GM21381 (cell line): ENCODE results near the gene PLB1.
"Not testable (repeated sequence)": the region's sequence is repeated elsewhere in the genome, so short reads cannot be mapped to it uniquely, and the experiment has no call there.

Source experiments
- ATAC-seq: cut with Tn5 transposase; IDR thresholded peaks from one replicate; pipeline ENCODE4 v1.9.1; 2021; ENCODE audit warnings: mild to moderate bottlenecking, moderate library complexity; ENCODE audit not compliant: unreplicated experiment

PLB1 gene

DNA sequence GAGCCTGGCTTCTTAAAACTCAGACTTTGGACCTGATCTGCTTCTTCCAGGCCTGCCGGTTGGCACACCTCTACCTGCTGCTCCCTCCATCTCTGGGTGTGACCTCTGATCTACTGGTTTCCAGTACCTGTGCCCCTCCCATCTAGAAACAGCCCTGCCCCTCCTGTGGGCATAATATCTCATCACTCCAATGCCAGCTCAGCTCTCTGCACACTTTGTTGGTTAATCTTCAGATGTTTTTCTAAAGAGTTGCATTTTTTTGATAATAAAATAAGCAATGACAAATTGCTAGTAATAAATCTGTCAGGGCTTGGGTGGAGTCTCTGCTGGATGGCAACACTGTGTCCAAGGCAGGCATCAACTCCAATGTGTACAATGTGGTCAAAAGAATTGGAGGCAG lies 166.2 kb downstream of the PLB1 start:
- ATAC-seq: no peak

DNA sequence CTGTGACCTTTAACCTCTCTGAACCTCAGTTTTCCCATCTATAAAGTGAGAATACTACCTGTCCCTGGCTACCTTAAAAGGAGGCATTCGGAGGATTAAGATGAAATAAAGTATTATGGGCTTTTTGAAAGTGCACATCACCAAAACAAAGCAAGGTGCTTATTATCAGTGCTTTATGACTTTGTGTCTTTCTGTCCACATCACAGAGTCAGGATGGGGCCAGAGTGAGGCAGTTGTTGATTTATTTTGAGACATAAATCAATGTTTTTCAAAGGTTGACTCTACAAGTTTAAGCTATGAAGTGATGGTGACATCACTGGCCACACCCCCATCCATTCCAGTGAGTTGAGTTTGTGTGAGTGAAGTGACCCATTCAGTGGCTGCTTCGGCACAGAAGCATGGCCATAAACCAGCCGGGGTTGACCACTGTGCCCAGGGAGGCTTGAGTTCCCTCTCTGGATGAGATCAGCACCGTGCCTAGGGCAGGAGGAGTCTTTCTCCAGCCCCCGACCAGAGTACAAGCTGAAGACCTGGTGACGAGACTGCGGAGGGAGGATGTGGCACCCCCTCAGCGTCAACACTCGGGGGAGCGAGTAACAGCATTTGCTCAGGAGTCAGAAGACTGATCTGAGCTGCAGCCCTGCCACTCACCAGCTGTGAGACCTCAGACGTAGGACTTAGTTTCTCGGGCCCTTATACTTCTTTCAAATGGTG lies 166.8 kb downstream of the PLB1 start:
- ATAC-seq: no peak

DNA sequence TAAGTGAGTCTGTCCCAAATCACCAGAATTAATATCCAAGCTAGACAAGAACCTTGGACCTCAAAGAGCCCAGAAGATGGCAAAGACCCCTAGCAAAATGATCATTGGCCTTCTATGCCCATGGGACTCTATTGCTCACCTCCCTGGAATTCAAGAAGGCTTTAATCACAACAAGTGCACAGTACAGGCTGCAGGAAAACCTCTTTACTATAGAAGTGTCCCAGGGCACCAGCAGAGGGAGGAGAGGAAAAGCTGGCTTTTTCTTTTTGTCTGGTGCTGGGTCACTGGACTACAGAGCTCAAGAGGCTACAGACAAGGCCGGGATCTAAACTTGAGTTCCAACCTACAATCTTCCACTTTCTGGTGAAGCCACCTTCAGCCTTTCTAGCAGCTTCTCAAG lies 167.5 kb downstream of the PLB1 start:
- no peak for ATAC-seq

DNA sequence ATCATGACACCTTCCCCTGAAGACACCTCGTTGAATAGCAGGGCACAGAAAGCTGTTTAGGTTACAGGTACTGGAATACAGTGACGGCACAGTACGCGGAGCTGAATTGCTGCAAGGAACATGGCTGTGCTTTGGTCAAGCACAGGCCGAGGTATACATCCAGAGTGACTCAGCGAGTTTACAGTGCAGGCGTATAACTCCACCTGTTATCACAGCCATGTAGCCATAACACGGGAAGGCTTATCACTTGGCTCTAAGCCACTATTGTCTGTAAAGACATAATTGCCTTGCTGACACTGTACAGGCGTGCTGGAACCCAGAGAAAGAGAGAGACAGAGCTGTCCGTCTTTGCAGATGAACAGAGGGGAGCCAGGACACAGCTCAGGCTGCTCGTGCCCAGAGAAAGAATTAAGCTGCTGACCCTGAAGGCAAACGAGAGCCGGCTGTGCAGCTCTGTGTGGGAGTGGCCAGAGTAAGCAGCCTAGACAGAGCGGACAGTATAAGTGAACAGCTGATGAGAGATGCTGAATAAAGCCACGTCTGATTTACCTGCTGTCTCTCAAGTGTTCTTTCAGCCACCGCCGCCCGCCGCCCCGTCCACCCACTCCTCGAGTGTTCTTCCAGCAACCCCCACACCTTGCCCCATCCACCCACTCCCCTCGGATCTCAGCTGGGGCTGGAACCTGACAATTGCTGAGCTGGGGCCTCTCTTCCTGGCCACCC lies 168.4 kb downstream of the PLB1 start:
- no peak for ATAC-seq

DNA sequence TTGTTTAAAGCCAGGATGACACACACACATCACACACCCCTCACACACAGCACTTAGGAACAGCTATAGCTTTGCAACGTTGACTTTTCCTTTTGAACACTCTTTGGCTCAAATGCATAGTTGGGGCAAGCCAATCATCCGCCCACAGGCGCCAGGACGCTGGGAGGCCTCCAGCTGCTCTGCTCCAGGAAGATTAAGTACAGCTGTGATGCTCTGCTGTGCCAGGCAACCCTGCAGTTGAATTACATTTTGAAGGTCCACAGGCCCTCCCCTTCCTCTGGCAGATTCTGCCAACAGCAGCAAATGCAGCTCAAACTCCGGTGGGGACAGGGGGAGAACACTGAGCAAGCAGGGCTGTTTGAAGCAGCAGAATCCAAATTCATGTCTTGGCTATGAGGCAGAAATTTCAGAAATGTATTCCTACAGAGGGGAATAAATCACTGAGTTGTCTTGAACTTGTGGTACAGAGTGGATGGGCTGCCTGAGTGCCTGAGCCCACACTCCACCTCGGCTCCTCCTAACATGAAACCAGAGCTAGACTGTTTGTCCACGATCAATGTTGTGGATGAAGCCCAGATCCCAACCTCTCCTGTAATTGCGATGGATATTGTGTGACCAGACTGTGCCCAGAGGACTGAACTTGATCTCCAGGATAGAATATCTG lies 169.3 kb downstream of the PLB1 start:
- ATAC-seq: no peak

DNA sequence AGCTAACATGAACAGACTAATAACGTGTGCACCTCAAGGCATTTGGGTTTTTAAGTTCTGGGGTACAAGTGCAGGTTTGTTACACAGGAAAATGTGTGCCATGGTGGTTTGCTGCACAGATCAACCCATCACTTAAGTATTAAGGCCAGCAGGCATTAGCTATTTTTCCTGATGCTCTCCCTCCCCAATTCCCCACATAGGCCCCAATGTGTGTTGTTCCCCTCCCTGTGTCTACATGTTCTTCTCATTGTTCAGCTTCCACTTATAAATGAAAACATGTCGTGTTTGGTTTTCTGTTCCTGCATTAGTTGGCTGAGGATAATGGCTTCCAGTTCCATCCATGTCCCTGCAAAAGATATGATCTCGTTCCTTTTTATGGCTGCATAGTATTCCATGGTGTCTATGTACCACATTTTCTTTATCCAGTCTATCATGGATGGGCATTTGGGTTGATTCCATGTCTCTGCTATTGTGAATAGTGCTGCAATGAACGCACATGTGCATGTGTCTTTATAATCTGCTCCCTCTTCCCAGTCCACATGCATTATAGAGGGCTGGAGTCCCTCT lies 170.0 kb downstream of the PLB1 start:
- not testable (repeated sequence) for ATAC-seq

DNA sequence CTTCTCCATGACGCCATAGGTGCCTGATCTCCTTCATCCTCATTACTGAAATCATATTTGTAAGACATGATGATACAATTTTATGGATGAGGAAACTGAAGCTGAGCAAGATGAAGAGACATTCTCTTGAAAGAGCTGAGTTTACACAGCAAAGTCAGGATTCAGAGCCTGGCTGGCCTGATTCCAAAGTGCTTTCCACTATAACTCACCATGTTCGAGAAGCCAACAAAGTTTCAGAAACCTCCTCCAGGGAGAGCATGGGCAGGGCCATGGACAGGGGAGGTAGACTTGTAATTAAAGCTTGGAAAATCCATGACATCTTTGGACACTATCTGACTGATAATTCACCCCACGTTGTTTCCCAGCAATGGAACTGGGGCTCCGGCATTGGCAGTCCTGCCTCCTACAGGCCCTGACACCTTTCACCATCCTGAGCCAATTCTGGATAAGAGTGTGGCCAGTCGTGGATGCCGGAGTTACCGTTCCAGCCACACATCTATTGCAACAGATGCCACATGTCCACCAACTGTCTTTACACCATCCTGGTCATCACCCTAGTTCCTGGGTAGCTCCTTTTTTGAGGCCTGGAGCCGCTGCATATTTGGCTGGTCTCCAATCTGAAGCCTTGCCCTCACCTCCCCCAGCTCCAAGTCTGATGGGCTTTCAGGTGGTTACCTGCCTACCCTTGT lies 170.8 kb downstream of the PLB1 start:
- no peak for ATAC-seq

DNA sequence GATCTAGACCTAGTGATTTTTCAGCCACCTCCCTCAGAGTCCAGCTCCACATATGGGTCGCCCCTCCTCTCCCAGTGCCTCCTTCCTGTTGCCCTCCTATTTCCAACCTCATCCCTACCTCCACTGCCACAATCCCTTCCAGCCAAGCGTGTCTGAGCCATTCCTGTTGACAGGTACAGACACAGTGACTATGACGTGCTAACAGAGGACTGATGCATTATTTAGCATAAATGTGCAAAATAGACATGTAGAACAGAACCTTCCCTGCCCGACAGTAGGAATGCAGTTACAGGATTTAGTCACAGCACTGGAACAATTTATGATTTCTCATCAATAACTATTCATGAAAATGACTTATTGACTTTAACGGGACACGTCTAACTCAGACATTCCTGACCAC lies 171.4 kb downstream of the PLB1 start:
- no peak for ATAC-seq

DNA sequence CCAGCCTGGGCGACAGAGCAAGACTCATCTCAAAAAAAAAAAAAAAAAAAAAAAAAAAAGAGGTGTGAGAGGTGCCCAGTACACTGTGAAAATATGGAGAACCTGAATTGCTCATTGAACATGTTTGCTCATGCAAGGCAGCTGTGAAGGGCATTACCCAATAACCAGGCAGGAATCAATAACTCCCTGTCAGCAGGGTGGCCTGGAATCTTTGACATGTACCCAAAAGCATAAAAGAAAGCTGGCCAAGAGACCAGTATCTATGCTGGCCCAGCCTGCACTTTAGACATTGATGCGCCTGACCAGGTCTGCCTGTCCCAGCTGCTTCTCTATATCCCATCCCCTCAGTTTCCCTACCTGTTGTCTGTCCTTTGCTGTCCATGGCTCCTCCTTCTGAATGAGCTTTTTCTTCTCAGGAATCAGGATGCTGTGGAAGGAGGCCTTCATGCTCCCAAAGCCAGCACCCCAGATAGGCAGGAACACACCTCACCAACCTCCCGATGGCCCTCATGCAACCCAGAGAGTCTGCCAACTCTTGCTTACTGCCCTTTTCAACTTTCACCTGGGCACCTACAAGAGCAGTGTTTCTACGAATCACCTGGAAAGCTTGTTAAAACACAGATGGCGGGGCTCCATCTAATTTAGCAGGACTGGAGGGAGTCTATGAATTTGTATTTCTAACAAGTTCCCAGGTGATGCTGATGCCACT lies 172.4 kb downstream of the PLB1 start:
- ATAC-seq: no peak

DNA sequence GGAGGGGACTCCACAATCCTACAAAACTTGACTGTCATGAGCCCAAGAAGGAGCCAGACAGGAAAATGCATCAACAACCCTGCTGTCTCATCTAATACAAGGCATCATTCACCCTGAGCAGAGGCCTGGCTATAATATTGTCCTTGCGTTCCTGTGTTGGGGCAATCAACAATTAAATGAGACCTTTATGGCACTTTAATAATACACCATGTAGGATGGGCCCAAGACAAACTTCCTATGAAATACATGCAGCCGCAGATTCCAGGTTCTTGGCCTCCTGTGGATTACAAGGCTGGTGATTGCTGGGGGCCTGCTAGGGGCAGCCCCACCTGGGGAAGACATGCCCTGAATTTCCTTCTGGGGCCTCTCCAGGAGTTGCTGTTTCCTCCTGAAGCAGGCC lies 173.0 kb downstream of the PLB1 start:
- ATAC-seq: no peak

DNA sequence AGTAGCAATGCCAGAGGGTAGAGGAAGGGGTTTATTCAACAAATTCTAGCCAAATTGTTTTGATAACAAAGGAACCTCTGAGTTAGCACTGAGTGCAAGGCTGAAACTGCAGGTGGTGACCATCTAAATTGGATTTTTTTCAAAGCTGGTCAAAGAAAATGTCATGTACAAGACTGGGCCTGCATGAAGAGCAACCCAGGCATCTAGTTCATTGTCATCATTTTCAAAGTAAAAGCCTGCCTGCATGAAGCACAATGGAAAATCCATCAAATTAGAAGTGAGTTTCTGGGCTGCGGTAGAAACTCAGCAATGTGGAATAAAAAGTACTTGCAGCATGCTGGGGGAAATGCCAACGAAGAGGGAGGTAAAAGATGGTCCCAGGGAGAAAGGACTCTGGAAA lies 175.0 kb downstream of the PLB1 start:
- ATAC-seq: no peak

DNA sequence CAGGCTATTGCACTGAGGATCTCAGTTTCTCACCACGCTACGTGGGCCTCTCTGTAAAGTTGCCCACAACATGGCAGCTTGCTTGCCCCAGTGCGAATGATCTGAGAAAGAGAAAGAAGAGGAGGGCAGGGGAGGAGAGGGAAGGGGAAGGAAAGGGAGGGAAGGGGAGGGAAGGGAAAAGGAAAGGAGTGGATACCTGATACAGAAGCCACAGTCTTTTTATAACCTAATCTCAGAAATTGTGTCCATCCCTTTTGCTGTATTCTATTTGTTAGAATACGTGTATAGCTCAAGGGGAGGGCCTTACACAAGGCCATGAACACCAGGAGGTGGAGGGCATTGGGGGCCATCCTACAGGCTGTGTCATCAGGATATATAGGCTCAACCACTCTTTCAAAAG lies 177.5 kb downstream of the PLB1 start:
- no peak for ATAC-seq

DNA sequence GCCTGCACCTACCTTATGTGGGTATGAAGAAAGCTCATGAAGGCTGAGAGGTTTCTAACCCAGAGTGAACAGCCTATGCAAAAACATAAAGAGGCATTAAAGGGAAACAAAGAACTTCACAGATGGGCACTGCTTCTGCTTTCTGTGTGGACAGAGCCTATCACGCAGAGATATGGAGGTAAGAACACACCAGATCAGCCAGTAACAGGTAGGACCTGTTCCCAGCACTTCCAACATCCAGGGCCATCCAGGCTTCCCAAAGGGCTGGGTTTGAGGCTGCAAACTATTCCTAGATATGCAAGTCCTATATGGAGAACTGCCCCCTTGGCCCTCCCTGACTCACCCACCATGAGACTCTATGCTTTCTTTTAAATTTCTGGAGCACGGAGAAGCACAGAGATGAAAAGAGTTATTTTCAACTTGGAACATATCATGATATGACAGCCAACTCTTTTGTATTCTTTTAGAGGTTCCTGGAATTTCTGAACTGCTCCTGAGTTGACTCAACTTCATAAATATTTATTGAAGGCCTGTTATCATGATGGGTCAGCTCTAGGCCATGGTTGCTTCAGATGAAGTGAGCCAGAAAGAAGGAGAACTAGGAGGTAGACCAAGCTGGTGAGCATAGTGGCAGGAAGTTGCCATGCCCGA lies 178.3 kb downstream of the PLB1 start:
- ATAC-seq: no peak

DNA sequence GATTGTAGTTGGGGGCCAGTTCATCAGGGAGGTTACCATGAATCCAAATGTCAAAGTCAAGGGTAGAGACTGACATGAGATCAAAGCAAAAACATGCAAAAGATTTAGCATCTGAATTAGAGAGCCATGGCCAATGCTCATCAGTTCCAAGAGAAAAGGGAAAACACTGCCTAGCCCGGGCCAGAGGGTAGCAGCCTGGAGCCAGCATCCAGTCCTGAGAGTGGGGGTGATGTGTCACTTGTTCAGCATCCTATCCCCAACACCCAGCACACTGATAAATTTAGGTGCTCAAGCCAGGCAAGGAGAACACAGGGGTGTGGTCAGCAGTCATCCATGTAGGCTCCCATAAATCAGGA lies 178.8 kb downstream of the PLB1 start:
- no peak for ATAC-seq

DNA sequence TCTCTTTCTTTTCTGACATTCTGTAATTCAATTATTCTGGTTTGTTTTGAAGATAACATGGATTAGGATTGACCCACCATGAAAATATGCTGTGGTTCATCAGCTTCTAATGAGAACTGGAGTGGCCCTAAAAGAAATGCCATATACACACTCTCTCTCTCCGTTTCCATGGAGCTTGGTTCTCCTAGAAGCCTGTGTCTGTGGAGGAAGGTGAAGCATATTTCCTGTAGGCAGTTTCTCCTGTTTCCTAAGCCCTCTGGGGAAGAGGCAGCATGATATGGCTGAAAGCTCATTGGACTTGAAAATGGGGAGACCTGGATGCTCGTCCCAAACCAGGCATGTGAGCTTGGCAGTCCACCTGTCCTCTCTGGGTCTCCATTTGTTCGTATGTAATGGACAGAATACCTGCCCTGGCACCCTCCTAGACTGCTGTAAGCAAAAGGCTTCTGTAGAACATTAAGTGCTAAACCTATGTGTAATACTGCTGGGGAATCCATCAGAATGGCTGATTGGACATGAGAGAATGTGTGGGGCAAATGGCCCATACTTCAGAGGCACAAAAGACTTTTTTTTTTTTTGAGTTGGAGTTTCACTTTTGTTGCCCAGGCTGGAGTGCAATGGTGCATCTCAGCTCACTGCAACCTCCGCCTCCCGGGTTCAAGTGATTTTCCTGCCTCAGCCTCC lies 180.4 kb downstream of the PLB1 start:
- ATAC-seq: no peak

DNA sequence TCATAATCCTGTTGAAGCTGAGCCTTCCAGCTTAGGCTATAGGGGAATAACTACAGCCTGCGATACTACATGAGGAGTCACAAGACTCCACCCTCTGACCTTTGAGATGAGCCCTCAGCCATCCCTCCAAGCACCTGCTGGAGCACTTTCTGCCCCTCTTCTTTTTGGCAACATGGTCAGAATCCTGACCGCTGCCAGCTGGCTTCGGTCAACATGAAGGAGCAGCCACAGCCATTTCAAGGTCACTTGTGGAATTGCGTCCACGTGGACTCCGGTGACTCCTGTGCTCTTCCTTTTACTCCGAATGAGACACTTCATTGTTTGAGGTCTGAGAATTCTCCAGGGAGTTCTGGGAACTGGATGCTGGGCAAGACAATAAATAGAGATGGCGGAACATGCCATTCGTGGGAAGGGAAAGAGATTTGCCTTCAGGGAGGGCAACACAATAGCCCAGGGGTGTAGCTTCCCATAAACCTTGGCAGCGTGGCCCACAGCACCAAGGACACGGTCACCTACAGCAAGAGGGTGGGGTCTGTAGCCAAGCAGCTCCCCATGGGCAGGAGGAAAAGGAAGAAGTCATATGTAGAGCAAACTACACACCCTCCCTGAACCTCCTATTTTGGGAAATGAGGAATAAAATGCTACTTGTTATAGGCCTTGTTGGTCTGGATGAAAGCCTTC lies 182.5 kb downstream of the PLB1 start:
- ATAC-seq: no peak

DNA sequence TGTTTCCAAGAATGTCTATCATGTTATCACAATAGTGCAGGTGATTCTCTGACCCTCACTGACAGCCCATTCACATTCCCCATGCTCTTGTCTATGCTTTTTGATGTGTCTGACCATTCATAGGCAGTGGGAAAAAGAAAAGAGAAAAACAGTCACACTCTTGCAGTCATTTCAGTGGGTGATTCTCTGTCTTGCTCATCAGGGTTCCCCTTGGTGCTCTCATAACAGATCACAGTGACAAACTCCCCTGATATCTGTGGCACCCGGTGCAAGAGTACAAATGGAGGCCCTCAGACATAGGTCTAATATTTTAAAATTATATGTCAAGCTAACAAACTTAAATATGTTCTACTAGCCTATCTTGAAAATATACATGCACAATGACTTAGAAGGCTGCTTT lies 183.1 kb downstream of the PLB1 start:
- ATAC-seq: no peak

DNA sequence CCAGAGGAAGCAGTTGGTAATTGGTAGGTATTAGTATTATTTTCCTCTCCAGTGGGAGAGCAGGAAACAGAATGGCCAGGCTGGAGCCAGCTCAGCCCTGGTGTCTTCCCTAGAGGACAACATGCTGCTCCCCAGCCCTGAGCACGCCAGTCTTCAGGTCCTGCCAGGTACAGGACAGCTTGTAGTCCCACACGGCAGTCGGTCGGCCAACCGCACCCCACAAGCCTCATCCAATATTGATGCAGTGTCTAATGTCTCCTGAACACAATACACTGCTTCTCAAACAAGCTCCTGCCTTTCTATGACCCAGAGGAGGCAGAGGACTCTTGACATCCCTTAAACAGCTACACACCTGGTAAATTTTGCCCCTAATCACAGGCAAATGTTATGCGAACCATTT lies 184.8 kb downstream of the PLB1 start:
- no peak for ATAC-seq

DNA sequence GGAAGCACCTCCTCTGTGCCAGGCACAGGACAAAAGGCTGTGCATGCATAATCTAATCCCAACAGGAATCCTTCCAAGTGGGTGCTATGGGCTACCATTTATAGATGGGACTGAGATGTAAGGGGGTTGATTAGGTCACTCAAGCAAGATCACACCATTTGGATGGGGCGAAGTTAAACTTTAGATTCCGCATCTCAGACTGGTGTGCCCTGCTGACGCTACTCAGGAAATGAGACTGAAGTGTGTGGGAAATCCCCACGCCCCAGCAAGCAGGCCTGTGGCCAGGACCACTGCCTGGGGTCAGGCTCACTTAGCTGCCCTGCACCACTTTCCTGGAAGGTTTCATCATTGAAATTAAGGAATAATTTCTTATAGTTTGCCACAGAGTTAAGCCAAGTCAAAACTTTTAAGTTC lies 185.3 kb downstream of the PLB1 start:
- ATAC-seq: peak; percentile 94
